Adrenal gland (tissue), 5 donors: ENCODE results near the gene NCDN.

ENCODE experiments used
- POLR2A ChIP-seq, 2 donors: fragments of 450-650 bp; IDR thresholded peaks; one replicate each; pipeline ENCODE4 v1.6.1; 2017; ENCODE audit warnings: antibody characterized with exemption in 2 of 2, mild to moderate bottlenecking in 2 of 2, moderate library complexity in 1 of 2
- TF ChIP-seq, protein P1 (sequence below), 6 experiments: fragments of 450-650 bp in 4 of 6; fragments of 200-600 bp in 2 of 6; sonication (generic) in 1 of 6; IDR thresholded peaks; 1 replicate in 5 of 6; 2 replicates in 1 of 6; pipeline versions ENCODE4 v1.5.1 to v1.8.0; 2016 to 2021; ENCODE audit warnings: antibody characterized with exemption in 6 of 6, mild to moderate bottlenecking in 2 of 6, moderate library complexity in 1 of 6
- donor health status: DM: no; HTN: no; CAD: no.

DNA sequence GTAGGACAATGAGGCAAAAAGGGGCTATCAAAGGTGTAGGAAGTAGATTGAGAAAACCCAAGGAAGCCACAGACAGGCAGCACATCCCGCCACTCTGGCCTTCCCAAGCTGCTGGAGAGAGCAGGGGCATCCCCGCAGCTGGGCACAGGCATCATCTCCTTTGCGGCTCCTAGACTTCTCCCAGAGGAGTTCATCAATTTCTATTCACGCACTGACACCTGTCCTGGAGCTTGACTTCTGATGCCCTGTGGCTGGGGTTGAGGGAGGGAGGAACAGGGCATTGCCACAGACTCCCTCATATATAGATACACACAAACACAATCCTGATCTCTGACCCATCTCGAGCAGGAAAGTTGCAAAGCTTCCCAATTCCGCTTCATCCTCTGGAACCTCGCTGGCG, 13.7 kb downstream of the NCDN start:
- TF ChIP-seq, protein P1, sequence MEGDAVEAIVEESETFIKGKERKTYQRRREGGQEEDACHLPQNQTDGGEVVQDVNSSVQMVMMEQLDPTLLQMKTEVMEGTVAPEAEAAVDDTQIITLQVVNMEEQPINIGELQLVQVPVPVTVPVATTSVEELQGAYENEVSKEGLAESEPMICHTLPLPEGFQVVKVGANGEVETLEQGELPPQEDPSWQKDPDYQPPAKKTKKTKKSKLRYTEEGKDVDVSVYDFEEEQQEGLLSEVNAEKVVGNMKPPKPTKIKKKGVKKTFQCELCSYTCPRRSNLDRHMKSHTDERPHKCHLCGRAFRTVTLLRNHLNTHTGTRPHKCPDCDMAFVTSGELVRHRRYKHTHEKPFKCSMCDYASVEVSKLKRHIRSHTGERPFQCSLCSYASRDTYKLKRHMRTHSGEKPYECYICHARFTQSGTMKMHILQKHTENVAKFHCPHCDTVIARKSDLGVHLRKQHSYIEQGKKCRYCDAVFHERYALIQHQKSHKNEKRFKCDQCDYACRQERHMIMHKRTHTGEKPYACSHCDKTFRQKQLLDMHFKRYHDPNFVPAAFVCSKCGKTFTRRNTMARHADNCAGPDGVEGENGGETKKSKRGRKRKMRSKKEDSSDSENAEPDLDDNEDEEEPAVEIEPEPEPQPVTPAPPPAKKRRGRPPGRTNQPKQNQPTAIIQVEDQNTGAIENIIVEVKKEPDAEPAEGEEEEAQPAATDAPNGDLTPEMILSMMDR (IDR thresholded peaks at IDR 0.05), result no peak
- TF ChIP-seq POLR2A (IDR thresholded peaks at IDR 0.05), result no peak
